MM.1S (cell line): ENCODE data around the gene SLC6A20.

Experiments
- CTCF ChIP-seq: fragments of 300-600 bp; sonication (generic); IDR thresholded peaks from 2 replicates; pipeline ENCODE4 v1.5.1; 2016; ENCODE audit warnings: antibody characterized with exemption, low read length, mixed read lengths
- EZH2 ChIP-seq: fragments of 300-600 bp; sonication (generic); optimal IDR thresholded peaks from 2 replicates; pipeline ENCODE3; 2017; ENCODE audit warnings: low read depth, mild to moderate bottlenecking, antibody characterized with exemption, low read length, mixed read lengths
- EZH2phosphoT487 ChIP-seq: fragments of 300-600 bp; sonication (generic); IDR thresholded peaks from 2 replicates; pipeline ENCODE4 v1.6.1; 2018; ENCODE audit warnings: antibody characterized with exemption, low read length

DNA sequence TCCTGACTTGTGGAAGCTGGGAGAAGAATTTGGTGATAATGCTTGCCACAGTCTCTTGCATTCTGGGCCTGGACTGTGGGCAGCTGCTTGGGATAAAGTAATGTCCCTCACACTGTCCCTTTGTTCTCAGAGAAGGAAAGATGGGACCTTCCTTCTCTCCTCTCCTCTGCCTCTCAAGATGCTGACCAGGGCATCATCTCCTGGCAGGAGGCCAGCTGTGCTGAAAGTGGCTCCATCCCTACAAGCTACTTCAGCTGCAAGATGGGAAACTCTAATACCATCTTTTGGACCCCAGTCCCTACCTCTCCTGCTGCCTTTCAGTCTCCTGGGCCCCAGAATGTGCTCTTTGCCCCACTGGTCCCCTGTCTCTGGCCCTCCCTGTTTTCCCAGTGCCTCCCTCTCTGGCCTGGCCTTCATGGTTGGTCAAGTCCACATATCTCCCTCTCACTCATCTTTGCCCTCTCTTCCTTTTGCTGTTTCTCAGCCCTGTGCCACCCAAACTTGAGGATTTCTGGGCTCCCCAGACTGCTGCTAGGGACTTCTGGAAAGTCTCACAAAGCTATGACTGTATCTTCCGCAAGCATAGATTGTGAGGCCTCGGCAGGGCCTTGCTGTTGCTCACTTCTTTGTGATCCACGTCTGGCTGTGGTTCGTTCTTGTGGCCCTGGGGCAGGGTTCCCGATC, 7.1 kb upstream of the SLC6A20 start:
- TF ChIP-seq EZH2: no peak
- no peak for TF ChIP-seq CTCF
- no peak for TF ChIP-seq EZH2phosphoT487
